HG03108 (cell line): ENCODE results near the gene PTPN6.

ENCODE experiments used
- ATAC-seq: cut with Tn5 transposase; IDR thresholded peaks from one replicate; pipeline ENCODE4 v1.9.1; 2021; ENCODE audit warnings: moderate library complexity; ENCODE audit not compliant: unreplicated experiment

Gene PTPN6

DNA sequence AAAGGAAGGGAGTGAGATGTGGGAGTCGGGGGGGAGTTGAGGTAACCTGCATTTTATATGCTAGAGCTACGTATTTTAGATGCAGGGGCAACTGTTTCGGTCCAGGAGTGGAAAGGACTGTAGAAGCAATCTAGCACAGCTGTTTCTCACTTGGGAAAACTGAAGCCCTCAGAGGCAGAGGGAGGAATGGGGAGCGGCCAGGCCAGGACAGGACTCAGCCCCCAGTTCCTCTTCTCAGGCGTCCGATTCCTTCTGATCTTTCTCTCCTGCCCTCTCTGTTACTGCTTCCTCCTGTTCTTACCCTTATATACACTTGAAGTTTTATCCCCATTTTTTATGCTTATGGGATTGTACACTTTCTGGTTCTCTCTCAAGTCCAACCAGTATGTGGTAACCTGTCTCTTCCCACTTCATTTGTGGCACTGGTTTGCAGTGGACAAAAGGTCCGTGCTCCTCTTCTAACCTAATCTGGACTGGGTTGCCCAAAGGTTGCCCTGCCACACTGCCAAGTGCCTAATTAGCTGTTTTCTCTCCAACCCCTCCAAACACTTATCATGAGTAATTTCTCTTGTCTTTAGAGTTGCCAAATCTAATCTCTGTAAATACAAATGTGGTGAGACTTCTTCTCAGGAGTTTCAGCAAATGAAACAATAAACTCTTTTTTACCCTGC is 50.9 kb downstream of the PTPN6 start:
- no peak for ATAC-seq

DNA sequence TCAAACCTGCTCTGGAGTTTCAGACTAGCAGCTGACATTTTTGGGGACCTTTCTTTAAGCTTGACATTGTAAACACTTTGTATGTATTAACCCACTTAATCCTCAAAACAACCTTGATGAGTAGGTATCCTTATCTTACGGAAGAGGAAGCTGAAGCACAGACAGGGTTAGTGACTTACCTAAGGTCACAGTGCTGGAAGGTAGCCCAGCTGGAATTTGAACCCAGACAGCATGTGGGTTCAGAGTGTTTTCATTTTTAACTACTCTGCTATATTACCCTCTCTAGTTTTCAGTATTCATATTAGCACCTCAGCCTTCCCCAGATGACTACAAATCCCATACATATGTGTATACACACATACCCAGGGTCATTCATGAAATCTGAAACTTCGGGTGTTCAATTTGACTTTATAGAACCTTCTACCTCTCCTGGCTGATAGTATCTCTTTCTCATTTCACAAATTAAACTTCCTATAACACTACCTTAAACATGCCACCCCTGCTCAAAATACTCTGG is 53.2 kb downstream of the PTPN6 start:
- ATAC-seq = no peak

DNA sequence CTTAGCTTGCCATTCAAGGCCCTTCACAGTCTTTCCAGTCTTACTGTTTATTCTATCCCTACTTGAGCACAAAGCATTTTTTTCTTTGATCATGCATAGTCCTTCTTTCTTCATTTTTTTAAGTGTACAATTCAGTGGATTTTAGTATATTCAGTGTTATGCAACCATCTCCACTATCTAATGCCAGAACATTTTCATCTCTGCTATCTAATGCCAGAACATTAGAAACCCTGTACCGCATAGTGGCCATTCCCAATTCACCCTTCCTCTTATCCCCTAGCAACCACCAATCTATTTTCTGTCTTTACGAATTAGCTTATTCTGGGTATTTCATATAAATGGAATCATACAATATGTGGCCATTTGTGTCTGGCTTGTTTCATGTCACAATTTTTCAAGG is 53.7 kb downstream of the PTPN6 start:
- no peak for ATAC-seq

DNA sequence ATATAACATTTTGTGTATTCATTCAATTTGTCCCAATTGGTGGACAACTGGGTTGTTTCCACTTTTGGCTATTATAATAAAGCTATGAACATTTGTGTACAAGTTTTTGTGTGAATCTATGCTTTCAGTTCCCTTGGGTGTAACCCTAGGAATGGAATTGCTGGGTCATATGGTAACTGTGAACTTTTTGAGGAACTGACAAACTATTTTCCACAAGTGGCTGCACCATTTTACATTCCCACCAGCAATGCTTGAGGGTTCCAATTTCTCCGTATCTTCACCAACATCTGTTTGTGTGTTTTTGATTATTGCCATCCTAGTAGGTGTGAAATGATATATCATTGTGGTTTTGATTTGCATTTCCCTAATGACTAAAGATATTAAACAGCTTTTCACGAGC is 54.2 kb downstream of the PTPN6 start:
- no peak for ATAC-seq

DNA sequence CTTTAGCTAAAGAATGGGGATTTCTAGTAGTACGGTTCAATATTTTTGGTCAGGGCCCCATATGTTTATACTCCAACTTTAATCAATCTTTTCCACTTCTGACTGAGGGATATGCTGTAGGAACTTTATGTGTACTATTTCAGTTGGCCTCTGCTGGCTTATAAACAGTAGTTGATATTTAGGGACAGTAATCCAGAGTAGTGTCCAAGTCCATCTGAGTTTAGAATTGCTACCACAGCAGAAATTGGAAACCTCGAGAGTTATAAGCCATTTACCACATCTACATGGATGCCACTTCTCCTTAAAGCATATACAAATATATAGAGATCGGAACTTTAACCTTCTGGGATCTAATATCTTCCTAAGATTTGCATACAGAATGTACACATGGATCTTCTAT is 55.5 kb downstream of the PTPN6 start:
- ATAC-seq = no peak

DNA sequence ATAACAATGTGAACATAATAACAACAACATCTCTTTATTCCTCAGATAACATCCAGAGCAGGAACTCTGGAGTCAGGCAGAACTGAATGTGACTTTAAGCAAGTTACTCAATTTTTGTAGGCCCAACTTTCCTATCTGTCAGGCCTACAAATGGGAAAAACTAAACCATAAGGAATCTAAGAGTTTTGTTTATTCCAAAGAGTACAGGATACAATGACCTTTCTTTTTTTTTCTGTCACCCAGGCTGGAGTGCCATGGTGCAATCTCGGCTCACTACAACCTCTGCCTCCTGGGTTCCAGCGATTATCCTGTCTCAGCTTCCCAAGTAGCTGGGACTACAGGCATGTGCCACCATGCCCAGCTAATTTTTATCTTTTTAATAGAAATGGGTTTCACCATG is 57.7 kb downstream of the PTPN6 start:
- ATAC-seq = no peak

DNA sequence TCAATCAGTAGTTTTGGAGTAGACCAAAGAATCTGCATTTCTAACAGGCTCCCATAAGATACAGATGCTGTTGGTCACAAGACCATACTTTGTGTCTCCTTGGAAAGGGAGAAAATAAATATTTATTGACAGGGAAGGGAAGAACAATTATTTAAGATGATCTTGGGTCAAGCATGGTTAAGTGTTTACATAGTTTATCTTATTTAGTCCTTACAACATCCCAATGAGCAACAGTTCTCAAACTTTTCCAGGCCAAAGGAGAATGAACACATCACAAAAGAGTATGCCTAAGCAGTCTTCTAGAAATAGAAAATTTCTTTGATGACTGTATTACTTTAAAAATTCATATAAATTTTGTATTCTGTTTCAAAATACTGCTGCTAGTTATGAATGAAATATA is 58.4 kb downstream of the PTPN6 start:
- no peak for ATAC-seq
